ENCODE results near the gene CLK2. TPM values are rescaled to one million over a fixed set of nuclear protein-coding genes. Genes with fewer than 3 reads are reported as not detected.

CLK2 gene
- total RNA-seq = 10 to 100 TPM in 1 of 2 donors, 1 to 10 TPM in 1; 9.8 to 16.4 TPM

DNA sequence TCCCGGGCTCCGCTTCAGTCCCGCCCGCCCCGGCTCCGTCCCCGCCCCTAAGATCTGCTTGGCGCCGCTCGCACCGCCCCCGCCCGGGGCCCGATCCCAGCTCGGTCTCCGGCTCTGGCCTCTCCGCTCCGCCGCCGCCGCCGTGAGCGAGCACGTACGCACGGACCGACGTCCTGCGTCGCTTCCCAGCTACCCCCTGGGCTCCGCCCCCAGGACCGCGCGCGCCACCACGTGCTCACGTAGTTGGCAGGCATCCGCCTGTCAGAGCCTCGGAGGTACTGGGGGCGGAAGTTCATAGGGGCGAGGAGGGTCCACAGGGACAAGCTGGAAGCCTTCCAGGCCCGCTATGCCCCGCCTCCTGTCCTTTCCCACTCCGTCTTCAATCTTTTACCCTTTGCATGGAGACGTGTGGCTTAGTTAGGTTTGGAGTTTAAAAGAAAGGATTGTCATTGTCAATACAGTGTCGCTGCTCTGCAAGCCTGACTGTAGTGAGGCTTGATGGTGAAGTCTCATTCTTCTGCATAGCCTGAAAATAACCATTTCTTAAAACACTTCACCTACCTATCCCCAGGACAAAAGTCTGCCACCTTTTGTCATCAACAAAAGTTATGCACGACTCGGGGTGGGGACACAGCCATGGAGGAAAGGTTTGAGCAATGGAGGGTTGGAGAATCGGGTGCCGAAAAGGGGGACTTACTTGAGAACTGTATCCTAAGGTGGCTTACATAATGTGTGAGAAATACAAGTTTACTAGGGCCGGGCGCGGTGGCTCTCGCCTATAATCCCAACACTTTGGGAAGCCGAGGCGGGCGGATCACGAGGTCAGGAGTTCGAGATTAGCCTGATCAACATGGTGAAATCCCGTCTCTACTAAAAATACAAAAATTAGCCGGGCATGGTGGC, at the start of gene CLK2:
Gene CLK2, minus strand, starts transcription at position 162 of the 903 bp plus-strand sequence. CDS start 2,527 bp downstream, outside the sequence.
- peaks cover 0 to 44% of the 10 kb centered on the region in 2 donors for H3K4me1 ChIP-seq
- H3K27me3 ChIP-seq = no peaks in the 10 kb centered on the region
- H3K27ac ChIP-seq = peak within 1 kb of the TSS; percentile 96 to 99
- no peaks in the 10 kb centered on the region for H3K9me3 ChIP-seq
- TF ChIP-seq, protein P1, sequence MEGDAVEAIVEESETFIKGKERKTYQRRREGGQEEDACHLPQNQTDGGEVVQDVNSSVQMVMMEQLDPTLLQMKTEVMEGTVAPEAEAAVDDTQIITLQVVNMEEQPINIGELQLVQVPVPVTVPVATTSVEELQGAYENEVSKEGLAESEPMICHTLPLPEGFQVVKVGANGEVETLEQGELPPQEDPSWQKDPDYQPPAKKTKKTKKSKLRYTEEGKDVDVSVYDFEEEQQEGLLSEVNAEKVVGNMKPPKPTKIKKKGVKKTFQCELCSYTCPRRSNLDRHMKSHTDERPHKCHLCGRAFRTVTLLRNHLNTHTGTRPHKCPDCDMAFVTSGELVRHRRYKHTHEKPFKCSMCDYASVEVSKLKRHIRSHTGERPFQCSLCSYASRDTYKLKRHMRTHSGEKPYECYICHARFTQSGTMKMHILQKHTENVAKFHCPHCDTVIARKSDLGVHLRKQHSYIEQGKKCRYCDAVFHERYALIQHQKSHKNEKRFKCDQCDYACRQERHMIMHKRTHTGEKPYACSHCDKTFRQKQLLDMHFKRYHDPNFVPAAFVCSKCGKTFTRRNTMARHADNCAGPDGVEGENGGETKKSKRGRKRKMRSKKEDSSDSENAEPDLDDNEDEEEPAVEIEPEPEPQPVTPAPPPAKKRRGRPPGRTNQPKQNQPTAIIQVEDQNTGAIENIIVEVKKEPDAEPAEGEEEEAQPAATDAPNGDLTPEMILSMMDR (IDR thresholded peaks at IDR 0.05) = no peak
- peak; percentile 94 for DNase-seq (ENCODE audit: low spot score)
- peaks cover 24% of the 10 kb centered on the region for H3K36me3 ChIP-seq
- H3K4me3 ChIP-seq = peak within 1 kb of the TSS; percentile 77 to 94

DNA sequence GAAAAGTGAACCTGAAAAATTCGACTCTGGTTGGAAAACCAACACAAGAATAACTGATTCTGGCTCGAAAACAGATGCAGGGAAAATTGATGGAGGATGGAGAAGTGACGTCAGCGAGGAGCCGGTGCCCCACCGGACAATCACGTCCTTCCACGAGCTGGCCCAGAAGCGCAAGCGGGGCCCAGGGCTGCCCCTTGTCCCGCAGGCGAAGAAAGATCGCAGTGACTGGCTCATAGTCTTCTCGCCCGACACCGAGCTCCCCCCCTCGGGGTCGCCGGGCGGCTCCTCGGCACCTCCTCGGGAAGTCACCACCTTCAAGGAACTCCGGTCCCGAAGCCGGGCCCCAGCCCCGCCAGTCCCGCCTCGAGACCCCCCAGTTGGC, 49.3 kb upstream of the CLK2 start:
- Histone ChIP-seq H3K27ac (peak overlapping the region; percentile 97 to 99), H3K4me3 (peak overlapping the region; percentile 72 to 80), H3K4me1 (peaks cover 0 to 46% of the 10 kb centered on the region in 2 donors), H3K36me3 (peaks cover 18% of the 10 kb centered on the region), H3K27me3 (no peaks in the 10 kb centered on the region), H3K9me3 (no peaks in the 10 kb centered on the region)
- DNase-seq (ENCODE audit: low spot score) = no peak
- TF ChIP-seq, protein P1 (IDR thresholded peaks at IDR 0.05) = no peak

DNA sequence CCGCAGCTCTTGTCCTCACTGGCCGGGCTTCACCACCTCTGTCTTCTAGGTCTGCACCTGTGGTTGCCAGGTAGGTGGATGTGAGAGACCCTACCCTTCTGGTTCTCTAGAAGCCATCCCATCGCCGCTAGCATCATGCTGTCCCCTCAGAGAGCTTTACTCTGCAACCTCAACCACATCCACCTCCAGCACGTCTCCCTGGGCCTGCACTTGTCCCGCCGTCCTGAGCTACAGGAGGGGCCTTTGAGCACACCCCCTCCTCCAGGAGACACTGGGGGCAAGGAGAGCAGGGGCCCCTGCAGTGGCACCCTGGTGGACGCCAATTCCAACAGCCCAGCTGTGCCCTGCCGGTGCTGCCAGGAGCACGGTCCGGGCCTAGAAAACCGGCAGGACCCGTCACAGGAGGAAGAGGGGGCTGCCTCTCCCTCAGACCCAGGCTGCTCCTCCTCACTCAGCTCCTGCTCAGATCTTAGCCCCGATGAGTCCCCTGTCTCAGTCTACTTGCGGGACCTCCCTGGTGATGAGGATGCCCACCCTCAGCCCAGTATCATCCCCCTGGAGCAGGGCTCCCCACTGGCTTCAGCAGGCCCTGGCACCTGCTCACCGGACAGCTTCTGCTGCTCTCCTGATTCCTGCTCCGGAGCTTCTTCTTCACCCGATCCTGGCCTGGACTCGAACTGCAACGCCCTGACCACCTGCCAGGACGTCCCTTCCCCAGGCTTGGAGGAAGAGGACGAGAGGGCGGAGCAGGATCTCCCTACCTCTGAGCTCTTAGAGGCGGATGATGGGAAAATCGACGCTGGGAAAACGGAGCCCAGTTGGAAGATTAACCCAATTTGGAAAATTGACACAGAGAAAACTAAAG, 48.6 kb upstream of the CLK2 start:
- peaks cover 0 to 46% of the 10 kb centered on the region in 2 donors for H3K4me1 ChIP-seq
- no peak for DNase-seq (ENCODE audit: low spot score)
- TF ChIP-seq, protein P1 (IDR thresholded peaks at IDR 0.05) = no peak

DNA sequence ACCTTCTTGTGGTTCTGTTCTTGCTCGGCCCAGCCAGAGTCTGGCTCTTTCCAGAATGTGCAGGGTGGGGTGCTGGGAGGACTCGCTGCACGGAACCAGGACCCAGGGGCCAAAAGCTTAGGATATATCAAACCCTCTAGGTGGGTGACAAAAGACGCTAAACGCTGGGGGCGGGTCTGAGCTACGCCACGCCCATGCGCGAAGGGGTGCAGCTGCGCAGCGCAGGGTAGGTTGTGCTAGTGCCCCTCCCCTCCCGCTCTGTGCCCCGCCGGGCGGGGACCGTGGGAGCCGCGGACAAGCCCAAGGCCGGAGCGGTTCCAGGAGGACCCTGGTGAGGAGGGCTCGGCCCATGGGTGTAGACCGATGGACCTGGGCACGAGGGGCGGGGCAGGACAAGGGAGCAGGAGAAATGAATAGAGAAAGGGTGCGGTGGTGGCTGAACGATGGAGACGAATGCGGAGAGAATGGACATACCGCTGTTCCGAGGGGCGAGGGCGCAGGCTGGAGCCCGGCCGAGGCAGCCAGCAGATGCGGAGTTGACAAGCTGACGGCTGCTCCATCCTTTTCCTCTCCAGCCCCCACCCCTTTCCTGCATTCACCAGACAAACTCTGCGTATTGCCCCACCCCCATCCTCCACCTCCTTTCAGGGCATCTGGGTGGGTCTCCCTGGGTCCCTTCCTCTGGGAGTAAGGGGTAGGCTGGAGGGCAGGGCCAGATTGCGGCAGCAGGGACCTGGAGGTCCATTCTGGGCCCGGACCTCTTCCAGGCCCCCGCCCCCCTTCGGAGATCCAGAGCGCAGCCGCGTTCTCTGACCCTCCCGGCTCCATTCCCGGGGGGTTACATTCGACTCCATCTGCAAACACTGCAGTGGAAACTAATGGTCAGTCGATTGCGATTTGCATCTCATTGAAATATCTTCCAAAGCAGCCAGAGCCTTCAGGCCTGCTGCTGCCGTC, 47.6 kb upstream of the CLK2 start, which contains the start of gene RUSC1:
Gene RUSC1, plus strand, starts transcription at position 234 of the 957 bp plus-strand sequence. CDS start 880 bp downstream, outside the sequence.
- peaks cover 0 to 45% of the 10 kb centered on the region in 2 donors for H3K4me1 ChIP-seq
- H3K4me3 ChIP-seq = peak within 1 kb of the TSS; percentile 41 to 80
- H3K27ac ChIP-seq = peak within 1 kb of the TSS; percentile 97 to 99
- no peaks in the 10 kb centered on the region for H3K9me3 ChIP-seq
- peak; percentile 84 for DNase-seq (ENCODE audit: low spot score)
- peaks cover 13% of the 10 kb centered on the region for H3K36me3 ChIP-seq
- no peaks in the 10 kb centered on the region for H3K27me3 ChIP-seq
- TF ChIP-seq, protein P1 (IDR thresholded peaks at IDR 0.05) = peak in 1 of 2 donors; percentile 16

More for the DNA sequence above, 48.6 kb upstream of the CLK2 start:
- H3K9me3 ChIP-seq = no peaks in the 10 kb centered on the region
- H3K36me3 ChIP-seq = peaks cover 16% of the 10 kb centered on the region
- peak overlapping the region; percentile 97 to 99 for H3K27ac ChIP-seq
- peak overlapping the region; percentile 72 to 80 for H3K4me3 ChIP-seq
- H3K27me3 ChIP-seq = no peaks in the 10 kb centered on the region

DNA sequence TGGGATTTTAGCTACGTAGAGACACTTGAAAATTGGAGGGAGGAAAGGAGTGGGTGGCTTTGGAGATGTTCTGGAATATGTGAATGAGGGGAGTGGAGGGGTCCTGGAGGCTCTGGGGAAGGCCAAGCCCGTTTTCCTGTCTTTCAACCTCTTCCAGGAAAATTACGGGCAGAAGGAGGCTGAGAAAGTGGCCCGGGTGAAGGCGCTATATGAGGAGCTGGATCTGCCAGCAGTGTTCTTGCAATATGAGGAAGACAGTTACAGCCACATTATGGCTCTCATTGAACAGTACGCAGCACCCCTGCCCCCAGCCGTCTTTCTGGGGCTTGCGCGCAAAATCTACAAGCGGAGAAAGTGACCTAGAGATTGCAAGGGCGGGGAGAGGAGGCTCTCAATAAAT, 46.9 kb upstream of the CLK2 start:
- Histone ChIP-seq H3K36me3 (peaks cover 13% of the 10 kb centered on the region), H3K27ac (peak overlapping the region; percentile 97 to 99), H3K9me3 (no peaks in the 10 kb centered on the region), H3K27me3 (no peaks in the 10 kb centered on the region), H3K4me3 (peak overlapping the region; percentile 41 to 80), H3K4me1 (peaks cover 0 to 38% of the 10 kb centered on the region in 2 donors)
- no peak for DNase-seq (ENCODE audit: low spot score)
- TF ChIP-seq, protein P1 (IDR thresholded peaks at IDR 0.05) = no peak
